LoVo (cell line): ENCODE data around the gene OLFML2B.
"Not testable (repeated sequence)": the region's sequence is repeated elsewhere in the genome, so short reads cannot be mapped to it uniquely, and the experiment has no call there.

ENCODE experiments used
- DNase-seq: peaks from one replicate; pipeline ENCODE4 v3.0.0-alpha.2; 2016; ENCODE audit warnings: low spot score

The OLFML2B gene

DNA sequence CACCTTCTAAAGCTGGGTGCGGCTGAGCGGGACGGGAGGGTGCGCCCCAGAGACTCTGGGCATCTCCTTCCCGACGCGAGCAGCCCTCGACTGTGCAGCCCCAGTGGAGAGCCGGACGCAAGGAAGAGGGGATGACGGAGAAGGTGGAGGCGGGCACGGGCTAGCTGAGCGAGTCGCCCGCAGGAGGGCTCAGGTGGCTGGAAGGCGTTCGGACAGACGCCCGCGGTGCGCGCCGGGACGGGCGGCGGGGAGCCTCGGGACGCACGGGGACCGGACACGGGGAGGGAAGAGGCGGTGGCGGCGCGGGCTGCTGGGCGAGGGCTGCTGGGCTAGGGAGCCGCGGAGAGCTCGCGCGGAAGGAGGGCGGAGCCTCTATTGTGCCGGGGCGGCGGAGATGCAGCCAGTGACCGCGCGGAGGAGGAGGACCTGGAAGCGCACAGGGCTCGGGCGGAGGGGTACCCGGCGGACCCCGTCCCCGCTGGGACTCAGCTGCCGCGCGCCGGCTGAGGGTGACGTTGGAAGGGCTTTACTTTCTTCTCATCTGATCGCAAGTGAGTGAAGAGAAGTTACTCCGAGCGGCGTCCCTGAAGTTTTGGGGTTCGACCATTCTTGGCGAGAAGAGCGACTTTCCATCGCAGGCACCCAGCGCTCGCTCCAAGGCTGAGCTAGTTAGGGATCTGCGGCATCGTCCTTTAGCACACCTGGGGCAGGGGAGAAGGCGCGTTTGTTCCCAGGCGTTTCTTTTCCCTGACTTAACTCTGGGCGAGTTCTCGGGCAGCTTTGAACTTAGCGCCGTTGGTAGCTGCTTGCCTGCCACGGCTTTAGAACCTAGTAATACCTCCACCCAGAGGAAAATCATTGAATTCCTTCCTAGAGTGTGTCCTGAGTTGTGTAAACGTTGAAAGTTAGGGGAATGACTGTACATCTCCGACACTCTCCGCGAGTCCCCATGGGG, at the start of gene OLFML2B:
OLFML2B (minus strand) TSS at position 323 of the 955 bp plus-strand sequence. CDS start 439 bp downstream, outside the sequence.
- peak; percentile 48 for DNase-seq

DNA sequence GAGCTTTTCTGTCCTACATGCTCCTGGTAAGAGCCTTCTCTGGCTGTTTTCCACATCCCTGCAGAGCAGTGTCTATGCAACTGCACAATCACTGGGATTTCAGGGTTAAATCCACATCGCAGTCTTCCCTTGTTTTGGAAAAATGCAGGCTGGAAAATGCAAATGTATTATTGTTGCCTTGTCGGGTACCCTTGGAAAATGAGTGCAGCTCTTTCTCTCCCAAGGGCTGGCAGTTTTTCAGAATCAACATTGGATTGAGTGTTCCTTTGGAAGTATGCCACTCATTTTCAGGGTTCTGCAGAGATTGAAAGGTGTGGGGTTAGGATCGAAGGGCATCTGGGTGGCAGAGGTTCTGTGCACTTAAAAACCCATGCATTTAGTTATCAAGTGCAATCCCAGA, 49.1 kb upstream of the OLFML2B start:
- DNase-seq: no peak

DNA sequence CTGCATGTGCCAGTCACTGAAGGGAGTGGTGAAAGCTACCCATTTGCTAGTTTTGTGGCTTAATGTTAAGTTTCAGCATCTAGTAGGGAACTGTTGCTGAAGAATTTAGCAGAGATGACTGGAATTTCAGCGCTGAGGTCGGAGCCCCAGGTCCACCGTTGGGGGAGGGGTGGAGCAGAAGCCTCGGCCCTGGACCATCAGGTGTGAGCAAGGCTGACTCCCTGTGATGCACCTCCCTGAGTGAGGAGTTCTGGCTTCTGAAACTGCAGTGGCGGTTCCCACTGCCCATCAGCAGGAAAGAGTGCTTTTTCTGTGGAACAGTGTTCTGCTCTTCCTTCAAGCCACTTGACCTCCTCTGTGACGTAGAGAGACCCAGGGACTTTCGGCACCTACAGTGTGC, 47.2 kb upstream of the OLFML2B start:
- DNase-seq: no peak

DNA sequence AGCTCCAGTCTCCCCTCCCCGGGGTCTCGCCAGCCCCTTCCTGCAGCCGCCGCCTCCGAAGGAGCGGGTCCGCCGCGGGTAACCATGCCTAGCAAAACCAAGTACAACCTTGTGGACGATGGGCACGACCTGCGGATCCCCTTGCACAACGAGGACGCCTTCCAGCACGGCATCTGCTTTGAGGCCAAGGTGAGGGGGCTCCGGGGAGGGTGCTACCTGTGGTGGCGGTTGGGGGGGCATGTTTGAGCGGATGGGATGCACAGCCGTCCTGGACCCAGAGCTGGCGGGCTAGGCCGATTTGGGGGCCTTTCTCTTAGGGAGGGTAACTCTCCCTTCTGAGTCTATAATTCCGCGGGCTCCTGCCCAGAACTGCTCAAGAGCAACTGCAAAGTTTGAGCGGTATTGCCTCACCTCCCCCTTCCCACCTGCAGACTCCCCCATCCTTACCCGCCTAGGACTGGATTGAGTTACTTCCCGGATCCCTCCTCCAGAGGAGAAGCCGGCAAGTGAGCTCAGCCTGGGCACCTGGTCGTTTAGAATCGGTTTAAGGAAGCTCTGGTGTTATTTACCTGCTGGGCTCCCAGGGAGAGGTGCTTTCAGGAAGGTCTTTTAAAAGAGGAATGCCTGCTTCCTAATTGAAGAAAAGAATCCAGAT, 46.6 kb upstream of the OLFML2B start:
- DNase-seq: no peak

DNA sequence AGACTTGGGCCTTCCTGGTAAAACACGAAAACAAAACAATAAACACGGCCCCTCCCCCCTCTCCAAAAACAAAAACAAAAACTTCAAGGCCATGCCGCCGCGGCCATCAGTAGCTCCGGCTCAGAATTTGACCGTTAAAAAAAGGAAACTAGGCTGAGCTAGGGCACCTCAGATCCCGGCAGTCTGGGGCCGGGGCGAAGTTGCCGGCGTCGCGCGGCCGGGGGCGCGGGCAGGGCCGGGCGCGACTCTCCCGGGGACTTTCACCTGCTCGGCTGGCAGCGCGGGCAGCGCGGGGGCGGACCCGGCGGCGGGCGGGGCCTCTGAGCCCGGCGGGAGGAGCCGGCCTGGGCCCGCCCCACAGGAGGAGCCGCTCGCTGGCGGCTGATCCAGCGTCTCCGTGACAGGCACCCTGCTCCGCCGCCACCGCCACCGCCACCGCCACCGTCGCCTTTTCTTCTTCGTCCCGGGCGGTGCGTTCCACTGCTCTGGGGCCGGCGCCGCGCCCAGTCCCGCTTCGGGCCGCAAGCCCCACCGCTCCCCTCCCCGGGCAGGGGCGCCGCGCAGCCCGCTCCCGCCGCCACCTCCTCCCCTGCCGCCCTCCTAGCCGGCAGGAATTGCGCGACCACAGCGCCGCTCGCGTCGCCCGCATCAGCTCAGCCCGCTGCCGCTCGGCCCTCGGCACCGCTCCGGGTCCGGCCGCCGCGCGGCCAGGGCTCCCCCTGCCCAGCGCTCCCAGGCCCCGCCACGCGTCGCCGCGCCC, 45.8 kb upstream of the OLFML2B start, which contains the start of gene NOS1AP:
NOS1AP (plus strand) TSS at position 358 of the 760 bp plus-strand sequence. CDS start 487 bp downstream, outside the sequence.
- DNase-seq: peak; percentile 87

DNA sequence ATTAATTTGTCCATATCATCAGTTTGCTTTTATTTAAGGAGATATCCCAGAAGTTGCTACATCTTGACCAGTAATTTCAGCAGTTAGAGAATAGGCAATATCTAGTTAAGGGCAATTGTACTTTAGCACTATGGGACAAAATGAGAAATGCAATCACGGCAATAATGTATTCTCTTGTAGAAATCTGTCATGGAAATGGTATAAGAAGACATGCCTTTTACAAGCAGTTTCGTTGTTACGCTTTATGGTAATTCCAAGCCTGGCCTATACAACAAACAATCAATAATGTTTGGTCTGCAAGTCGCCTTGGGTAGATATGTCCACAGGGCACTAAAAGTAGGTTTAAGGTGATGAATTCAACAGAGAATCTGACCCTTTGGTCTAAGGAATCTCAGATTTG, 44.6 kb upstream of the OLFML2B start:
- no peak for DNase-seq

DNA sequence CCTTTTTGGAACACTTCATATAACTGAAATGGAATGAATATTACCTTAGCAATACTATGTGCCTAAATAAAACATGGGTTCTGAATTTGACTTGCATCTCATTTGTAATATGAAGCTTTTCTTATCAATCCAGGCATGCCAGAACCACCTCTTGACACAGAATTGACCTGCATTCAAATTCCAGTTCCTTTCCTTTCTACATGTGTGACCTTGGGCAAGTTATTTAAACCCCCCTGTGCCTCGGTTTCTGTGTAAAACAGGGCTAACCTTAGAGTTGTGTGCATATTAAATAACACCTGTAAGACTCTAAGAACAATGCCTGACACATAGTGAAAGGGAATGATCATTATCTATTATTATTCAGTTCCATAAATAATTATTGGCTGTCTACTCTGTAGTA, 43.8 kb upstream of the OLFML2B start:
- DNase-seq: no peak

DNA sequence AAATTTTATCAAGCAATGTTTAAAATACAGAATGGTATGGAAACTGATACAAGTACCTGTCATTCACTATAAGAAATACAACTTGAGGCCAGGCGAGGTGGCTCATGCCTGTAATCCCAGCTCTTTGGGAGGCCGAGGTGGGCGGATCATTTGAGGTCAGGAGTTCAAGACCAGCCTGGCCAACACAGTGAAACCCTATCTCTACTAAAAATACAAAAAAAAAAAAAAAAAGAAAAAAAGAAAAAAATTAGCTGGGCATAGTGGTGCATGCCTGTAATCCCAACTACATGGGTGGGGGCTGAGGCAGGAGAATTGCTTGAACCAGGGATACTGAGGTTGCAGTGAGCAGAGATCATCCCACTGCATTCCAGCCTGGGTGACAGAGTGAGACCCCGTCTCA, 43.2 kb upstream of the OLFML2B start:
- DNase-seq: not testable (repeated sequence)

DNA sequence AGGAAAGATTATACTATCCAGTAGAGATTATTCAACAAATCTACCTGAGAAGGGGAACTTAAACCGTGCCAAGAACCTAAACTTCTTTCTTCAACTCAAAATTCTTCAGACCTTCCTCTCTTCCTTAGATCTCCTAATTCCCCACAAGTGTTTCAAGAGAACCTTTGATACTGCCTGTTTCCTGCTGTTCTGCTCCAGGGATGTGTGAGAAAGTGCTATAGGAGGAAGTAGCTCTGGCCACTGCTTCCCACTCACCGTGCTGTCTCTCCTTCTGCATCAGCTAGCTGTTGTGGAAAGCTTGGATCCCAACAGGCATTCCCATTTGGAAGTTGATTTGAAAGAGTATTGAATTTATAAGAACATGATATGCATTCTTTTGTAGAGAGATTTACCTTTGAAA, 41.3 kb upstream of the OLFML2B start:
- DNase-seq: no peak

DNA sequence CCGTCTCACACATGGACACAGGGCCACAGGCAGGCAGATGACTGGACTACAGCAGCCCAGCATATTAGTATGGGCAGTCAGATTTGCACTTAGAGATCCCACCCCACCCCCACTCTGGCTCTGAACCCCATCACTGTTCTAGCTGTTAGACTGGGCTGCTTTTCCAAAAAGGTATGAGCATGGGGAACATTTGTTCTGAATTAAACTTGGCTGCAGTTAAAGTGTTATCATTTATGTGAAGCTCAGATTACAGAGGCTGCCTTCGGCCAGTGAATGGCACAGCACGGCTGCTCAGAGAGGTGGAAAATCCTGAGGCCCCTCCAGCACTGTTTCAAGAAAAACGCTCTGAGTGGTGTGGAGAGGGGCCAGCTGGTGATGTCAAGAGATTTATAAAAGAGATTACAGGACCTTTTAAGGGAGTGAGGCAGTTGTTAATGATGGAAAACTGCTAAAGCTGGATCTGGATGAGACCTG, 38.9 kb upstream of the OLFML2B start:
- no peak for DNase-seq

DNA sequence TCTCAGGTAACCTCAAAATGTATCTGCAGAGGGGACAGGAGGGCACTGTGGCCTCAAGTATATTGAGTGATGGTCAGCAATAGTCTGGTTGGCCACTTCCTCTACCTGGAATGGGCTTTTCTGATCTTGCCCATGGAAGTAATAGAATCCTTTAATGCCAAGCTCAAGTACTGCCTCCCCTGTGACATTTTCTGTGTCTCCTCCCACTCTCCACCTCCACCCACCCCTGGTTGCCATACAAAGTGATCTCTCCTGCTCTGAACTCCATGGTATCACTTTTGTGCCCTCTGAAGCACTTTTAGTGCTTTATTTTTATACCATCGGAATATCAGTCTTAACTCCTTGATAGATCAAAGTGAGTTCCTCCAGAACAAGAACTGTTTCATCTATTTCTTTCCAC, 36.6 kb upstream of the OLFML2B start:
- no peak for DNase-seq

DNA sequence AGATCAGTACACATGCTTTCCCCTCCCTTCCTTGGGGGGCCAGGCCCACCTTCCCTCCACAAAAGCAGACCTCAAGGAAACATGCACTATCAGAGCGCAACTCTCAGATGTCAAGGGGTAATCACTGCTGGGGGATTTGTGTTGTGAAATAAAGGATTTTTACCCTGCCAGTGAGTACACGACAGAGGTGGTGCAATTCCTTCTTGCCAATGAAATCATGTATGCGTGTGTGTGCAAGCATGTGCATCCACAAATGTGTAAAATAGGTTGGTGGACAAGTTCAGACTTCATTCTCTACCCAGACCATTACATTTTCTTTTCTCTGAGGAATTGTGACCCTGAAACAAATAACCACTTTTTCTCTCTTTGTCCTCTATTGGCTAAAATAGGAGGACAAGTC, 36.1 kb upstream of the OLFML2B start:
- DNase-seq: no peak

DNA sequence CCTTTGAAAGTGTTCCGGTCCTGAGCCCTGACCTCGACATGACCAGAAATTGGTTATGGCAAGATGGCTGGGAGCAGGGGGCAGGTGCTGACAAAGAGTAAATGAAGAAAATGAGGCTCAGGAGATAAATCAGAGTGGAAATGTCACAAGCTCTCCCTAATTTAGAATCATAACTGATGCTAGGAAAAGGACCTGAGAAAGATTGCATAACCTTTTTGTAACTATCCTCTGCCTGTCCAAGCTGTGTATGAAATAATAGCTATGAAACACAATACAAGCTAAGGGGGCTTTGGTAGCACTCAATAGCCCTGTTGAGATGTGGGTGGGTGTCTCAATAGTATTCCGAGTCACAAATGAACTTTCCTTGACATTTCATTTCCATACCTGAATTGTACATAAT, 32.9 kb upstream of the OLFML2B start:
- DNase-seq: no peak

DNA sequence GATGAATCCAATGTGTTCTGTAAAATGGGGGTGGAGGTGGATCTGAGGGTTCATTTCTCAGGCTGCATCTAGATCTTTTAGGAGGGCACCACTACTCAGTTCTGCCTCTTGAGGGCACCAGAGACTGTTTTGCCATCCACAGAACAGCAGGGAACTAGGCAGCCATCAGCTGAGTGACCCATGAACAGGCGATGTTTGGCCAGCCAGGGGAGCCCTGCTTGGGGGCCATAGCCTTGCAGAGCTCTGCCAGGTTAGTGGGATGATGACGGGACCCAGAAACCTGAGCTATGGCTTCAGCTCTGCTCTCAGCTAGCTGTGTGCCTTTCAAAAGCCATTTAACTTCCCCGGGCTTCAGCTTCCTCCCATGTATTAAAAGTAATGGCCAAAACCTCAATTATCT, 32.4 kb upstream of the OLFML2B start:
- DNase-seq: peak; percentile 76

DNA sequence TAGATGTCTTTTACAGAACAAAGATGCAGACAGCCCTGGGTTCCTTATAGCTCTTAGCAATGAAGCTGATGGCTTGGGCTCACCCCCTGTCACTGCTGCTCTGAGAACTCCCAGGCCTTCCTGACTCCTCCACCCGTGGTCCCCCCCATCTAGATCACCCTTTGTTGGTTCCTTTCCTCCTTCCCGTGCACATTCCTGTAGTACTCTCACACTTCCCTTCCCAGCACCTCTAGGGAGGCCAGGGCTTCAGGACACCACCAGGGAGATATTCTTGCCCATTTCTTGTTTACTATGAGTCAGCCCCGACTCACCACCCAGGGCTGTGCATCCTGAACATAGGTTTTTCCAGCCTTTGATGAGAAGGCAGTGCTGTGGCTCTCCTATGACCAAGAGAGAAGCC, 31.4 kb upstream of the OLFML2B start:
- DNase-seq: peak; percentile 68

DNA sequence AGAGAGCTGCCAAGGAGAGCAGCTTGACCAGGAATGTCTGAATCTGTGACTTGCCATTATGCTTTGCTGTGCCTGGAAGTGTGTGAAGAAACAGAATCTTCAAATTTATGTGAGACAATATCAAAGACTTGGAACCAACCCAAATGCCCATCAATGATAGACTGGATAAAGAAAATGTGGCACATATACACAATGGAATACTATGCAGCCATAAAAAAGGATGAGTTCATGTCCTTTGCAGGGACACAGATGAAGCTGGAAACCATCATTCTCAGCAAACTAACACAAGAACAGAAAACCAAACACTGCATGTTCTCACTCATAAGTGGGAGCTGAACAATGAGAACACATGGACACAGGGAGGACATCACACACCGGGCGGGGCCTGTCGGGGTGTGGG, 30.3 kb upstream of the OLFML2B start:
- DNase-seq: not testable (repeated sequence)

DNA sequence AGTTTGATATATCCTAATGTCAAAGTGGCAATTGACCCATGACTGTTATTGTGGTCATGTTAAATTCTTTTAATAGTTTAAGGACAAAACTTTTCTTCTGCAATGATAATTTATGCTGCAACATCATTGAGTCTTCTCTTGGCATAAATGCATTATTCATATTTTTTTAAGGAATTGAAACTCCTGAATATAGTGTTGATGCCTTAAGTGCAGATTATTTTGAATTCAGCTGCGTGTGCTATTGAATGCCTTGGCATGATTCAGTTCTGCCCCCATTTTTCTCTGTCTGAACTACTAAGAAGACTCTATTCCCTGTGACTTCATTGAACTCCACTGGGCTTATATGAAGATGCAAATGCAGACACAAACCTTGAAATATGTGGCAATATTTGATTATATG, 23.3 kb upstream of the OLFML2B start:
- no peak for DNase-seq

DNA sequence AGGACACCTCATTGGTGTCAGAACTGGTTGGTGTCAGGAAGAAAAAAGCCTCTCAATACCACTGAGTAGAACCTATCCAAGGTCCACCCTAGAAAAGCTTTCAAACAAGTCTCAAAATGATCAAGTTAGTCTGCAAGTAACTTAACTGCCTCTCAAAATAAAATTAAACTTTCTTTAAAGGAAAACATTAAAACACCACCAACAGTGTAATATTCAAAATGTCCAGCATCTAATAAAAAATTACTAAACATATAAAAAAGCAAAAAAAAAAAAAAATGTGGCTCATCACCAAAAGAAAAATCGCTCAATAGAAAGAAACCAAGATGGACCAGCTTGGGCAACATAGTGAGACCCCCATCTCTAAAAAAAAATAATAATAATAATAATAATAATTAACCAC, 18.7 kb upstream of the OLFML2B start:
- DNase-seq: no peak

DNA sequence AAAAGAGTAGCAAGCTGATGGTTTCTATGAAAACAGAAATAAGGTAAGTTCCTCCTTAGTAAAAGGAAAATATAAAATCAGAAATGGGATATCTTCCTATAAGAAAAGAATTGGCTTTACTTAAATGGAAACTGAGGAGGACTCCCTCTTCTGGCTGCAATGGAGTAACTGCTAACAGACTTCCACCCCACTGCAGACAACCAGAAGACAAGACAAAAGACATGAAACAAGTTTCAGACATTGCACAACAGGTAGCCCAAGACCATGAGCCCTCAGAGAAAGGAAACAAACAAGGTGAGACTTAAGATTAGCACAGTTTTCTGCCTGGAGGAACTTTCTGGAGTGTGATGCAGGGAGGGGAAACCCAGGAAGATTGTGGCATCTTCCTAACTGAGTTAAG, 17.0 kb upstream of the OLFML2B start:
- DNase-seq: no peak

DNA sequence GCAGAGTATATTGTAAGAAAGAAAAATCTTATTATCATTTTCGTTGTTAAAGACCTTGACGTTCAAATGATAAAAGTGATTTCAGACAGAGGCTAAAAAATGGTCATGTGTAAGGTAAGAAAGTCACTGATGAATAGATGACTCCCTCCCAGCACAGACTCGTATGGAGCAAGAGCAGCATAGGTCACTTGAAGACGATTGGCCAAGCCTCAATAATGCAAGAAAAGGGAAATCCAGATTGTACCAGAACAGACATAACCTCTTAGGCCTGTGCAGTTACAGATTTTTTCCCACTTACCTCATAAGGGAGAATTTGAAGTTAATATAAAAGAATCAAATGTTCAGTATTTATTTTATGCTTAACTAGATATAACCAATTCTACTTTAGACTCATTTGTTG, 16.3 kb upstream of the OLFML2B start:
- no peak for DNase-seq

DNA sequence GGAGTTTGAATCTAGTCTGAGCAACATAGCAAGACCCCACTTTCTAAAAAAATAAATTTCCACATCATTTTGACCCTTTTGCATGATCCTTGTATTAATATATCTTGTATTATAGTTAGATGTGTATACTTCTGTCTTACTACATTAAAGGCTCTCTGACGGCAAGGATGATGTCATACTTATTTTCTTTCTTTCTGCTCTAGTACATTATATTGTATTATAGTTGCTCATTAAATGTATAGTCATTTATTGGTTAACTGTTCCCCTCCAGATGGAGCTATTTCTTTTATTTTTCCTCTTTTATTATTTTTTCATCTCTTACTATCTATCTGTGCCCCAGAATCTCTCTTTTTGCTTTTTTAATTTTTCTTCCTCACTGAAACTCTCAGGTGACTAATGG, 15.0 kb upstream of the OLFML2B start:
- no peak for DNase-seq

DNA sequence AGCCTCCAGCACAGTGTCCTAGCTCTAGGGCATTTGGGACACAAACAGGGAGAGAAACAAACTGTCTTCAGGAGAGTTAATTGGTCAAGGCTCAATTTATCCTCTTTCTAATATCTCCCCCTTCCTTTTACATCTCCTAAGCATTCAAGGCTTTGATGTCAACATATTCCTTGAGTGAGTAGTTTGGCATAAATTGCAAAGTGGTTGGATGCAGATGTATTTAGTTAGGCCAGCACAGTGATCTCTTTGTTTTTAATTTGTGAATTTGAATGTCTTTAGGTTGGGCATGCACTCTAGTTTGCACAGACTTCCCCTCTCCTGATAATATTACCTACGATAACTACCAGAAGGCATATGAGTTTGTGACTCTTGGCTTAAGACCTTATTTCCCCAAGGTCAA, 12.5 kb upstream of the OLFML2B start:
- no peak for DNase-seq
